GM19438 (cell line): ENCODE measurements around the gene SUCLG2.

Experiments
- ATAC-seq: cut with Tn5 transposase; IDR thresholded peaks from one replicate; pipeline ENCODE4 v1.9.1; 2021; ENCODE audit warnings: low read depth; ENCODE audit not compliant: unreplicated experiment

SUCLG2 gene

GRCh38 chr3:67521053-67521646 lies 133.3 kb downstream of the SUCLG2 start:
- ATAC-seq = no peak

- no peak for ATAC-seq
Measured at GRCh38 chr3:67518236-67518635, 136.2 kb downstream of the SUCLG2 start.

DNA sequence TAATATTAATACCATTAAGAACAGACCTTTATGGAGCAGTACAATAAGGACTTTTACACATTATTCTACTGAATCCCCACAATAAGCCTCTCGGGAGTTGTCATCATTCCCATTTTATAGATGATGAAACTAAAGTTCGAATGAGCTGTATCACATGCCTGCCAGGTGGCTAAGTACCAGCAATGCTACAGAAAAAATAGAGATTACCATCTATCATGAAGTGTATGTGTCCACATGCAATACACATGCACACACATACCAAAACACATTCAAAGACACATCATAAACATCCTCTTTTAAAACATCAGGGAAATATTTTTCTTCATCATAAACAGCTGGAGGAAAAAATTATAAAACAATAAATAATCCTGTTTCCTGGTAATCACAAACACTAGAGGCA lies 136.6 kb downstream of the SUCLG2 start:
- ATAC-seq = no peak

GRCh38 chr3:67516496-67516895 lies 137.9 kb downstream of the SUCLG2 start:
- ATAC-seq = no peak

DNA sequence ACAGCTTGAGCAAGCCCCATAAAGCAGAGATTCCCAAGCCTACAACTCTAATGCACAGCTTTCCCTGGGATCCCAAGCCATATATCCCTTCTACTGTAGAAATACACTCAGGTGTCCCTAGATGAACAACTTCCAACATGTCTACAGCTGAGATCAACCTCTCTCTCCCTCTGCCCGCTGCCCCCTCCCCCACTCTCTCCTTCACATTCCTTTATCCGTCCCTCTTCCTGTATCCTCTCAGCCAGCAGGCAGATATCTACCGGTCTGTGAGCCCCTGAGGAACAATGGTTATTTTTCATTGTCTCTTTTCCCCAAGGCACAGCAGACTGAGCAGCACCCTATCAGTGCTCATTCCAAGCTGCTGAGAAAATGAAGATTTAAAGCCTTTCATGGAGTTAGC lies 138.6 kb downstream of the SUCLG2 start:
- no peak for ATAC-seq

DNA sequence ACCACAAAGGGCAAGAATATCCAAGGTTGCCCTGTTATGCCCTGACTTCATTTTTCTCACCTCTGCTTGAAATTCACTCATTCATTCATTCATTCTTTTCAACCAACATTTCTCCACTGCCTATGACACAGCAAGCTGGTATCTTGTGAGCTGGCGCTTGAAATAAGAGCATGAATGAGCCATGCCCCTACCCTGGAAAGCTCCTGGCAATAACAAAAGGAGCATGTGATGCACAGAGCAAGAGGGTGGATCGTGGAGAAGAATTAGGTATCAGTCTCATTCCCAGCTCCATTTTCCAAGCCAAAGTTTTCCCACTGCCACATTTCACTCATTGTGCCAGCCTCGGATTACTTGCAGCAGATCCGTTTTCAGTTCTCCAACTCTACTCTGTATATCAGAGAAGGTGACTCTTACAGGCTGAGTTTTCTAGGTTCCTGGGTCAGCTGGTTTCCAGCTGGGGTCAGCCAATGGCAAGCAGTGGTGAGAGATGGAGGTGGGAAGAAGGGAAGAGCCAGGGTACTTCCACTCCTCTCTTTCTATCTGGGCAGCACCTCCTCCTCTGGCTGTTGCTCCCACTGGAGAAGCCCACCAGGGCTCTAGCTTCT lies 144.8 kb downstream of the SUCLG2 start:
- no peak for ATAC-seq

- ATAC-seq = no peak
Measured at GRCh38 chr3:67507584-67507983, 146.8 kb downstream of the SUCLG2 start.

DNA sequence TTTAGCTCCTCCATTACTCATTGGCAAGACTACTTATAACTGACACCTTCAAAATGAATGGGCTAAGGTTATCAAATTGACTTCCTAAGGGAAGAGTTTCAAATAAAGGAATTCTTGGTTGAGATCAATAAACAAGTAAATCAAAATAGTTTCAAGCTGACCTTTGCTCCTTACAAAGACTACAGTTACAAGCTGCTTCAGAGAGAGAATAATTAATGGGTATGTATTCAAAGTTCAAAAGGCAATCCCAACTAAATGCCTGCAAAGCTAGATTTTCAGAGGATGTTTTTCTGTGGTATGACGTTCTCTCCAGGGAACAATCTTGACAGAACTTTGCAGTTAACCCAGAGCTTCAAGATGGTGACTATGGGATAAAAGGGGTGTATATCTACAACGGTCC lies 153.7 kb downstream of the SUCLG2 start:
- ATAC-seq = no peak

- ATAC-seq = no peak
Measured at GRCh38 chr3:67497746-67498145, 156.7 kb downstream of the SUCLG2 start.

DNA sequence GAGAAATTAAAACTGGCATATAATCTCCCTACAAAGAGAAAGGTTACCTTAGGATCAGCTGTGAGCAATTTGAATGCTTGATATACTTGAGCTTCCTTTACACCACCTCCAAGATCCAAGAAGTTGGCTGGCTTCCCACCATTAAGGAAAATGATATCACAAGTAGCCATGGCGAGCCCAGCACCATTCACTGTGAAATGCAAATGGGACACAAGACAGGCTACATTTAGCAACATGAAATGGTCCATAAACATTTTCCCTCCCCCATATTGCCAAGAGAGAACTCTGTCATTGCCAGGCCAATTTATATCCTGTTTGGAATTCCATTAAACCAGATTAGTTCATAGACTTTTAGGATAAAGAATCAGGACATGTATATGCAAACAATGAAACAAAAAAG lies 158.7 kb downstream of the SUCLG2 start:
- ATAC-seq = no peak

- ATAC-seq = no peak
Measured at GRCh38 chr3:67493808-67494207, 160.6 kb downstream of the SUCLG2 start.

GRCh38 chr3:67490658-67491057 lies 163.8 kb downstream of the SUCLG2 start:
- ATAC-seq = no peak

DNA sequence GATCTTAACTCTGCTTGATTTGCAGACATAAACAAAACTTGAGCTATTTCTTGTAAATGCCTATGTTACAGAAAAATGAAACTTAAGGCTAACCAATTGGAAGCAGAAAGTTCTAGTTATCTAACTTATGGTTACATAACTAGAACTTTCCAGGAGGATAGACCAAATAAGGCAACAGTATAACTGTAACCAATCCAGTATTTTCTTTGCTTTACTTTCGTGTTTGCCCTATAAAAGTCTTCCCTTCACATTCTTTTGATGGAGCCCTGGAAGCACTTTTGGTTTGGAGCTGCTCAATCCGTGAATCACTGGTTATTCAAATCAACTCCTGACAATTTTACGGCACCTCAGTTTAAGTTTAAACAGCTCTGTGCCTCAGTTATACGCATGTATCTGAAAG lies 164.6 kb downstream of the SUCLG2 start:
- no peak for ATAC-seq

GRCh38 chr3:67487564-67488114 lies 166.8 kb downstream of the SUCLG2 start:
- ATAC-seq = no peak

- no peak for ATAC-seq
Measured at GRCh38 chr3:67486883-67487282, 167.5 kb downstream of the SUCLG2 start.

- no peak for ATAC-seq
Measured at GRCh38 chr3:67484085-67484484, 170.3 kb downstream of the SUCLG2 start.

- no peak for ATAC-seq
Measured at GRCh38 chr3:67481126-67481525, 173.3 kb downstream of the SUCLG2 start.

DNA sequence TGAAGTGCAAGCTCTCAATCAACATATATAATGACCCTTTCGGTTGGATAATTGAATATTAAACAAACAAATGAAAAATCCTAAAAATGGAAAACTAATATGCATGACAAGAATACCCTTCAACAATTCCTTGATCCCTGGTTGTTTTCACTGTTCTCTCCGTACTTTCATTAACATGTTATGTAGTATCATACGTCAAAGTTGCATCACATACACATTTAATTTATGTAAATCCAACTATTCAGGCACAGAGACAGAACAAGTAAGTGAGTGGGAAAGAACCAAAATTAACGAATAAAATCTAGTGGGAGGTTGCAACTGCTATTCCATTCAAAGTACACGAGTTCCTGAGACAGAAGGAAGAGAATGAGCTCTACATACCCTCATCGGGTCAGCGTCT lies 176.0 kb downstream of the SUCLG2 start:
- no peak for ATAC-seq

- ATAC-seq = no peak
Measured at GRCh38 chr3:67474311-67474710, 180.1 kb downstream of the SUCLG2 start.

GRCh38 chr3:67472674-67473201 lies 181.7 kb downstream of the SUCLG2 start:
- ATAC-seq = no peak

DNA sequence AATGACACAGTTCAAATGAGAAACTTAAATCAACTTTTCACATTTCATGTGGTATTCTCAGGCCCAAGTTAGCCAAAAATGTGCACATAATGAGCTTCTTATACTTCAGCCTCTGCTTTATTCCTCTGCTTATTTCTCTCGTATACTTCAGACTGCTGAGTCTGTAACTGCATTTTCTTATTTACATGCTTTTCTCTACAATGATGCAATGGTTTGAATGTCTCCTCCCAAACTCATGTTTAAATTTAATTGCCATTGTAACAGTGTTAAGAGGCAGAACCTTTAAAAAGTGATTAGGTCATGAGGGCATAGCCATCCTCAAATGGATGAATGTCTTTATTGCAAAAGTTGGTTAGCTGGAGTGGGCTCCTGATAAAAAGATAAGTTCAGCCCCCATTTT lies 184.2 kb downstream of the SUCLG2 start:
- no peak for ATAC-seq

- ATAC-seq = no peak
Measured at GRCh38 chr3:67468511-67468910, 185.9 kb downstream of the SUCLG2 start.
